ENCODE results near the gene STX3. TPM values are rescaled to one million over a fixed set of nuclear protein-coding genes. Genes with fewer than 3 reads are reported as not detected.

Gene STX3
- total RNA-seq, result 12.1 TPM

DNA sequence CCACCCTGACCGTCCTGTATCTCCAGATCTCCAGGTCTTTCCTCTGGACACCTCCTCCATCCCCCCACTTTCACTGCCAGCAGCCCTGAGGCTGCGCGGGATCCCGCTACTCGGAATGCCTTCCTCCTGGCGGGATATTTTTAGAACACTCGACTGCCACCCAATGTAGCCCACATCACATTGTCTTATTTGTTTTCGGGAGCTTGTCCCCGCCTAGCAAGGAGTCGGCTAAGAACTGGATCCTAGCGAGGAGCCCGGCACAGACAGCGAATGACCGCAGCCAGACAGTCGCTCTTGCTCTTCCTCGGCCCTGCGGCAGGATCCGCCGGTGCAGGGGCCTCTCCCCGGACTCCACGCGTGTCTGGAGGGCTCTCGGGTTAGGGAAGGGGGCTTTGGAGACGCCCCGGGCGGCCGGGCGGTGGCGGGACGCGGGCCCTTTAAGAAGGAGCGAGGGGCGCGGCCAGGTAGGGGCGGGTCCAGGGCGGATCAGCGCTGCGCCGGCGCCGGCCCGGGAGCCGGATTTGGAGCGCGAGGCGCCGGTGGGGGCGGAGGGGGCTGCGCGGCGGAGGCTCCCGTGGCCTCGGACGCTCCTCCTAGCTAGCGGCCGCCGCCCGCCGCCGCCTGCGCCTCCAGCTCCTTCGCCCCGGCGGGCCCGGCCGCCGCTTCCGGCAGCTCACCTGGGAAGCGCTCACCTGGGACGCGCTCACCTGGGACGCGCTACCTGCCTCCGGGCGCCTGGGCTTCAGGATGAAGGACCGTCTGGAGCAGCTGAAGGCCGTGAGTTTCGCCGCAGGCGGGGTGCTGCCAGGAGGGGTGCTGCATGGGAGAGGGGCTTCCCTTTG lies at the start of gene STX3:
Gene STX3 (plus strand): TSS at position 518 of the 842 bp plus-strand sequence. CDS start 230 bp downstream, at position 748.
- peak; percentile 85 for ATAC-seq

DNA sequence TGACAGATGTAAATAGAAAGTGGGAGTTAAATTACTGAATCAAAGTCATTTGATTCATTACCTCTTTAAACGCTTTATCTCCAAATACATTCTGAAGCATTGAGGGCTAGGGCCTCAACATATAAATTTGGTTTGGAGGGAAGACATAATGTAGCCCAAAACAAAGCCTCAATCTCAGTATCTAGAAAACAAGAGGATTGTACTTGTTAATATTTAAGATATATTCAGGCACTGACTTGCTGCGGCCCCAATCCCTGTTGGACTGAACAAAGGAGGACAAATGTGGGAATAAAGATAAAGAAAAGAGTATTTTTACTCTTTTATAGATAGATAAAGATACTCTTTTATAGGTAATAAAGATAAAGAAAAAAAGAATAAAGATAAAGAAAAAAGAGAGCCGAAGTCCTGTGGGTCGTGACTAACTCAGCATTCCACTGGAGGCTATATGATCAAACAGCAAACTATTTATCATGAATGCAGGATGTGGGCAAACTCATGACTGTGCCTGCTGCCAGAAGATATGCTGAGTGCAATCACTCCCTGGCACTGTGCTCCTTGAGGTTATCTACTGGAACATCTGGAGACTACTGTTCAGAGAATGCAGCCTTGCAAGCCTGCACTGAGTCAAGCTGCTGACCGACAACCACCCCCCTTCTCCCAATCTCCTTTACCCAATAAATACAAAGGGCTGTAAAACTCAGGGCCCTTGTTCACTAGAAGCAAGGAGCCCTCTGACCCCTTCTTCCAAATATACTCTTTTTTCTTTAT lies 48.5 kb upstream of the STX3 start:
- ATAC-seq, result no peak

DNA sequence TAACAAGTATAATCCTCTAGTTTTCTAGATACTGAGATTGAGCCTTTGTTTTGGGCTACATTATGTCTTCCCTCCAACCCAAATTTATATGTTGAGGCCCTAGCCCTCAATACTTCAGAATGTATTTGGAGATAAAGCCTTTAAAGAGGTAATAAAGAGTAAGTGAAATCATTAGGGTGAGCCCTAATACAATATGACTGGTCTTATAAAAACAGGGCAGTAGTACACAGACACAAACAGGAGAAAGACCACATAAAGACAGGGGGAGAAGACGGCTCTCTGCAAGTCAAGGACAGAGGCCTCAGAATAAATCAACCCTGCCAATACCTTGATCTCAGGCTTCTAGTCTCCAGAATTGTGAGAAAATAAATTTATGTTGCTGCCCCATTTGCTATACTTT lies 47.8 kb upstream of the STX3 start:
- no peak for ATAC-seq

DNA sequence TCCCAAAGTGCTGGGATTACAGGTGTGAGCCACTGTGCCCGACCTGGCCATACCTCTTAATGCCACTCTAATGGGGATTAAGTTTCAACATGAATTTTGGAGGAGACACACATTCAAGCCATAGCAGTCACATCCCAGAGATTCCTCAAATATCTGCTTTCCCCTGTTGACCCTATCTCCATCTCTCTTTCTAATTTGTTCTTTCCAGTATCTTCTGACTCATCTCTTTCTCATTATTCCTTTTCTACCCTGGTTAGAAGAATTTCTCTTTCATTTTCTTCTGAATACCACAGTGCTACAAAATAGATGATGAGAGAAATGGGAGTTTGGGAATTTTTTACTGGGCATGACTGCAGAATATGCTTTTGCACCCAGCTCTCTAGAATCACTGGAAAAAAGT lies 46.6 kb upstream of the STX3 start:
- ATAC-seq, result no peak

DNA sequence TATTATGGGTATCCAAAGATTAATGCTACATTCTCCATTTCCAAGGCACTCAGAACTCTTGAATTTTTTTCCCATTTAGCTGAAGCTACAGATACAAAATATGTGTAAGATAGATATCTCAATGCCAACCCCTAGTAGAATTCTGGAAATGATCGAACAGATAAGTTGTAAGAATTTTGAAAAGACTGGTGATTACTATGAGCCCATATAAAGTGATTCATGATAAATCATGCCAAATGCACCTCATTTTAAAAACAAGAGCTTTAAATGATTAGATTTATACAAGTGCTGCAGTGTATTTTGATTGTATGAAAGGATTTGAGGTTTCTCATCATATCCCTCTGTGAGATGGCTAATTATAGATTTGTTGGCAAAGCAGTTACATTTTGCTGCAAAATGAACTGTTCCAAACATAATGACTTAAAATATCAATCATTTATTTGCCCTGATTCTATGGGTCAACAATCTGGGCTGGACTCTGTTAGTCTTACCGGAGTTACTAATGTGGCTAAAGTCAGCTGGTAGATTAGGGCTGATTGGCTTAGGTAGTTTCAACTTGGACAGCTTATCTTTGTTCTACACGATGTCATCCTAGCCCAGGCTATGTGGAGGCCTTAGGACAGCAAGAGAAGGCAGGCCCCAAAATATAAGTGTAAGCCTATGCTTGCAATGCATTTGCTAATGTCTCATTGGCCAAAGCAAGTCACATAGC lies 44.9 kb upstream of the STX3 start:
- ATAC-seq, result no peak

DNA sequence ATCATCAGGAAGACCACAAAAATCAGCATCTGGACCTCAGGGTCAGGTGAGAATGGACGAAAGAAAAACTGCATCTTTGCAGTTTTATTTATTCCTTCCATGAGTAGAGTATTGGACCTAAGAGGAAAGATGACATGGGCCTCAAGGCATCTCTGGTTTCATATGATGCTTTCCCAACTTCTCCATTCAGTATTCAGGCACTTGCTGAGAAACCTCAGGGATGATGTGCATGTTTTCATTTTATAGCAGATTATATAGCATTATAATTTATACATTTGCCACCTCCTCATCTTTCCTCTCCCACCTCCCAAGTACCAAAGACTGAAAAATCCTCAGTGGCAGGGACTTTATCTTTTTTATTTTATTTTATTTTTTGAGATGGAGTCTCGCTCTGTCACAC lies 41.4 kb upstream of the STX3 start, which contains the start of gene OR10V1:
Gene OR10V1 (minus strand): TSS at position 101 of the 400 bp plus-strand sequence. CDS start 0 bp downstream, at position 101.
- ATAC-seq, result no peak

DNA sequence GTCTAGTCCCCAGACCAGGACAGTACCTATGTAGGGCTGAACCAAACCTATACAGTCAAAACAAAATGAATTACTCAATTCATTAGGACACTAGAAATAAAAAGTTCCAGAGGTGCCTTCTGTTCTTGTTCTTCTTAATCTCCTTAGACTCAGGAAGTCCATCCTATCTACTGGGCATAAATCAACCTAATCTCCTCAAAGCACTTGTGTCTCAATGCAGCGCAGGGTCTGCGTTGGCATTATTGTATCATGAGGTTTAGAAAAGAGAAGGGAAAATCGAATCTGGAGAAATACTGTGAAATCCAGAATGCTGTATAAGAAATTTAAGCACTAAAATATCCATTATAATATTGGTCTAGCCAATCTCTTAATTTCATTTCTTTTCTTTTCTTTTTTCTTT lies 39.1 kb upstream of the STX3 start:
- ATAC-seq, result no peak

DNA sequence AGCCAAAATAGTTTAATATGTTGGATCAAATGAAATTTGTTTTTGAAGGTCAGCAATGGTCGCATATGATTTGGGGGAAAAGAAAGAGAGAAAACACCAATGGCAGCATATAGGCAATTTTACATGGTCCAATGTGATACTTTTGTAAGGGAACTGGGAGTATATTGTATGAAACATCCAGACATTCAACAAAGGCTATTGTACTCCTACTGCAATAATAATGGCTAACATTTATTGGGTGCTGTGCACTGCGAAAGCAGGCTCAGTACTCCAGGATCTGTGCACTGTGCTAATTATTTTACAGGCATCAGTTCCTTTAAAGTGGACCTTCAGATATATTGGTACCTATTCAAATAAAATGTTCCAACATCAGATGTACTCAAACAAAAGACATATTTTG lies 35.6 kb upstream of the STX3 start:
- no peak for ATAC-seq

DNA sequence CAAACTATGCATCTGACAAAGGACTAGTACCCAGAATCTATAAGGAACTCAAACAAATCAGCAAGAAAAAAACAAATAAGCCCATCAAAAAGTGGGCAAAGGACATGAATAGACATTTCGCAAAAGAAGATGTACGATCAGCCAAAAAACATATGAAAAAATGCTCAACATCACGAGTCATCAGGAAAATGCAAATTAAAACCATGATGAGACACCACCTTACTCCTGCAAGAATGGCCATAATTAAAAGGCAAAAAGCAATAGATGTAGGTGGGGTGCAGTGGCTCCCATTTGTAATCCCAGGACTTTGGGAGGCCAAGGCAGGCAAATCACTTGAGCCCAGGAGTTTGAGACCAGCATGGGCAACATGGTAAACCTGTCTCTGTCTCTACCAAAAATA lies 31.1 kb upstream of the STX3 start:
- no peak for ATAC-seq

DNA sequence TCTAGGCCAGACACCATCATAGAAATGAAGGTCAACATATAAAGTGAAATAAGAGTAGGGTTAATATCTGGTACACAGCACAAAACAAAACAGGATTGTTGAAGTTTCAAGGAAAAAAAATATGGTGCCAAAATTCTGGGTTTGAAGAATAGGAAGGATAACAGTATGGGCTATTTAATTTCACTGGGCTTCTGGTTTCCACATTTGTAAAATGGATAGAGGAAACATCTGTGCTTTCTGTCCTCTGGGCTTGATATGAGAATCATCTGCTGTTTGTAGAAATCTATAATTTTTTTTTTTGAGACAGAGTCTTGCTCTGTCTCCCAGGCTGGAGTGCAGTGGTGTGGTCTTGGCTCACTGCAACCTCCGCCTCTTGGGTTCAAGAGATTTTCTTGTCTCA lies 27.8 kb upstream of the STX3 start:
- ATAC-seq, result no peak

DNA sequence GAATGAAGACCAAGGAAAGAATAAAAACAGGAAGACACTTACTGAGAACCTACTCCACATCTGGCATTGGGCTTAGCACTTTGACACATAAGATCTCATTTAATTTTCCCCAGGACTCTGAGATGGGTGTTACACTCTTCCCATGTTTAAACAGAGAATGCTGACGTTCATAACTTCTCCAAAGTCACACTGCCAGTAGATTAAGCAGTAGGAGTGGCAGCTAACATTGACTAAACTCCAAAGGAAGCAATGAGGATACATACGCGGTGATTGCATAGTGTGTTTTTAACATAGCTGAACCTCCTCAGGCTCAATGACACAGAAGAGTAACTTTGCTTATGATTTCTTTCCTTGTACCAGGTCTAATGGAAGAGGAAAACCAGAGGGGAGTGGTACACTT lies 27.0 kb upstream of the STX3 start:
- ATAC-seq, result no peak

DNA sequence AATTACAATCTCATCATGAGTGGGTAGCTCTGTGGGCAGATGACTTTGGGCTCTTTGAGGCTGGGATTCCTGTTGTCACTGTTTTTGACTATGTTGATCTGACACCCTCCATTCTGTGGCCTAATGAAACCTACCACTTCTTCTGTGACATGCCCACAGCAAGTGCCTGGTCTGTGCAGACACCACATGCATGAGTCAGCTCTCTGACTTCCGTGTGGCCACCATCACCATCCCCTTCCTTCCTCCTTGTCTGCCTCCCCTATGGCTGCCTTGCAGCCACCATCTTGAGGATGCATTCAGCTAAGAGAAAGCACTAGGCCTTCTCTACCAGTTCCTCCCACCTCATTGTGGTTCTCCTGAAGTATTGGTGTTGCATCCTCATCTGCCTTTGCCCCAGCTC lies 26.3 kb upstream of the STX3 start:
- ATAC-seq, result no peak

DNA sequence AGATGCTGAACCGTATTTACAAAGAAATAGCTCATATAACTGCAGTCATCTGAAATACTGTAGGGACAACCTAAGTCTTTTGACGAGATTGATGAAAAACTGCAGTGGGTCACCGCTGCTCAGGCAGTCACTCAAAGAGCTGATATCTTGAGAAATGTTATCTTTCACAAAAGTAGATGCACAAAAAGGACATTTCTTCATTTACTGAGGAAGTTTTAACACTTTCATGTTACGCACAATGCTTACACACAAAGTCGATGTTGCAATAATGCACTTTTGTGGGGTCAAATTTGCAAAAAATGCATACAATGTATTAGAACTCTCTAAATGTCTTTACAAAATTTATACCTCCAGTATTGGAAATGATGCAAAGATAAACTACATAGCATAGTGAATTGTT lies 25.3 kb upstream of the STX3 start:
- ATAC-seq, result no peak

DNA sequence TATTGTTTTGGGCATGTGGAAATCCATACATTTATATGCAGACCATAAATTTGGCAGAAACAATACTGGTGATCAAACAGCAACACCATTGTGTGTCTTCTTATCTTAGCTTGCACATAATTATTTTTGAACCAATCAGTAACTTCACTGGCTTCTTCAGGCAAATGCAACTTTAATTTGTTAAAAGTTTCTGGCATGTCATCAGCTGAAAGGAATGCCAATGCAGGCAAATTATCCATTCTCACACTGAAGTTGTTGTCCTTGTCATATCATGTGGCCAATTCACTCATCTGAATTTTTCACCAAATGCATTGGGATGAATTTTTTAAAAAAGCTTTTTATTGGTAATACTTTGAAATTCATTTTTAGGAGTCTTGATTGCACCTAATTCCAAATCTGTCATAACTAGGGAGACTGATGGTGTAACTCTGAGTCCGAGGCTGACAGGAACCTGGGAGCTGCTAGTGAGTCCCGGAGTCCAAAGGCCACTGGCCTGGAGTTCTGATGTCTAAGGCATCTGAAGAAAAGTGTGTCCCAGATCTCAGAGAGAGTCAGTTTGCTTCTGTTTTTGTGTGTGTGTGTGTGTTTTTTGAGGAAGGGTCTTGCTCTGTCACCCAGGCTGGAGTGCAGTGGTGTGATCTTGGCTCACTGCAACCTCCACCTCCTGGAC lies 24.1 kb upstream of the STX3 start:
- no peak for ATAC-seq

DNA sequence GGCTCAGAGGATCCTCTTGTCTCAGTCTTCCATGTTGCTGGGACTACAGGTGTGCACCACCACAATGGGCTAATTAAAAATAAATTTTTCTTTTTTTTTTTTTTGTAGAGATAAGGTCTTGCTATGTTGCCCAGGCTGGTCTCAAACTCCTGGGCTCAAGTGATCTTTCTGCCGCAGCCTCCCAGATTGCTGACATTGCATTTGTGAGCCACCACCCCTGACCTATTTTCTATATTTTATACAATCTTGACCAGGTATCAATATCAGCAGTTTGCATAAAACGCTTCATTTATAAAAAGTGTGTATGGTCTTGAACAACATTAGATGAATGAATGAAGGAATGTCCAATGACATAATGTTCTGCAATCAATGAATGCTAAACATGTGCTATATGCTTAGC lies 9.1 kb upstream of the STX3 start:
- ATAC-seq, result no peak

DNA sequence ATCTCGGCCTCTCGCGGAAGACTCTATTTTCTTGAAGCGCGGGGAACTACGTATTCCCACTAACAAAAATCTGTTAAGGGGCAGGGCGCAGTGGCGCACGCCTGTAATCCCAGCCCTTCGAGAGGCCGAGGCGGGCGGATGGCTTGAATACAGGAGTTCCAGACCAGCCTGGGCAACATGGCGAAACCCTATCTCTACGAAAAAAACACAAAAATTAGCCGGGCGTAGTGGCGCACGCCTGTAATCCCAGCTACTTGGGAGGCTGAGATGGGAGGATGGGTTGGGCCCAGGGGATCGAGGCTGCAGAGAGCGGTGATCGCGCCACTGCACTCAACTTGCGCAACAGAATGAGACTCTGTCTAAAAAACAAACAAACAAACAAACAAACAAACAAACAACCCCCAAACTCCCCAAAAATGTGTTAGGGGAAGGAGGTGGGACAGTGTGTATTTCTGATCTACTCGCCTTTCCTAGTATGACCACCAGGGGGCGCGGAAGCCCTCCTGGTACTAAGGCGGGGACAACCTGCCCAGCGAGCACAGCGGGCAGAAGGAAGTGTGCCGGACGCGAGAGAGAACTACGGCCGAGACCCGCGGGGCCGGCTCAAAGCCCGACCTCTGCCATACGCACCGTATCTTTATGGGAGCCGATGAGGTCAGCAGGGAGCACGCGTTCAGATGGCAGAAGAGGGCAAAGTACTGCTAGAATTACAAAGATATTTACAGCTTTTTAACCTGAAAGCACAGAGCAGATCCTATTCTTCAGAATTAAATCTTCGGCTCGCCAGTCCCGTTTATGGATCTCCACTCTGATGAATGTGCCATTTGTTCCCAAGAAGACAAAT lies 1.3 kb upstream of the STX3 start:
- peak; percentile 65 for ATAC-seq

DNA sequence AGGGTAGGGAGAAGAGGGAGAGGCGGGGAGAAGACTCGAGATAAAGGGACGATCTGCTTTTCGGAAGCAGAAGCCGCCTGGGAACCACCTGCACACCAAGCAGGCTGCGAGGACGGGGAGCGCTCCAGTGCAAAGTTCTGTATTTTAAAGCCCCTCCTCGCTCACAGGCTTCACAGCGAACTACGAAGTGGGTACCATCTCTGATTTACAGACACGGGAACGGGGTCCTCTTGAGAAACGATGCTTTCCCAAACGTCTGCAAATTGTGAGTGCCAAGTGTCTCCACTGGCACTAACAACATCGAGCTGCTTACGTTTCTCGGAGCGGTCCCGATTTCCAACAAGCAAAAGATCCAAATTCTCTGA lies 700 bp upstream of the STX3 start:
- no peak for ATAC-seq

DNA sequence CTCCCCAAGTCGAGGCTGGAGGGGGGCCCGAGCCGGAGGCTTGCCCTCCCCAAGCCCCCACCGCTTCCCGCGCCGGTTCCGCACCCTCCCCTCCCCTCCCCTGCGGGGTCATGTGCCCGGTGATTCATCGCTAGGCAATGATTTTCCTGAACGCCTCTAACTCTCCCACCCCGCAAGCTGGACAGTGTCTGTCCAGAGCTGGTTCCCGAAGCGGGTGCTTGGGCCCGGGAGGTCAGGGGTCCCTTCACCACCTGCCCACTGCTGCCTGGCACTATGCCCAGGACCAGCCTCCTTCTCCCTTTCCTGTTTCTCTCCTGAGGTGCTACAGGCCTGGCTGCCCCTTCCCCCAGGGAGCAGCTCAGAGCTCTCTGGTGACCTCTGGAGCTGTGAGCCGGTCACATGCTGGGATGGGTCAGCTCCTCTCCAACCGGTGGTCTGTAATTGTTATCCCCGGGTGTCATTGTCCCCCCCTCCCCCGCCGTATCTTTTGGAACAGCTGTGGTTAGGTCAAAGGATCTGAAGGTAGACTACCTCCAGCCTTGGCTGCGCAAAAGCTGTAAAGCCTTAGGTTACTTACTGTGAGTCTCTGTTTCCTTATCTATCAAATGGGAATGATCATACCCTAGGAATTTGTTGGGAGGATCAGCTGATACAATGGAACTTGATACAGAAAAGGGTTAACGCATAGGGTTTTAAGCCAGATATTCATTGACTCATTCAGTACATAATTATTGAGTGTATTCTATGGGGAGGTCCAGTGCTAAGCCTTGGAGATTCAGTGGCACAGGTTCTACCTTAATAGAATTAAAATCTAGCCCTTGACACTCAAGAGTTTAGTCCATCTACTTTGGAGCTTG lies 753 bp downstream of the STX3 start:
- ATAC-seq, result peak; percentile 79

DNA sequence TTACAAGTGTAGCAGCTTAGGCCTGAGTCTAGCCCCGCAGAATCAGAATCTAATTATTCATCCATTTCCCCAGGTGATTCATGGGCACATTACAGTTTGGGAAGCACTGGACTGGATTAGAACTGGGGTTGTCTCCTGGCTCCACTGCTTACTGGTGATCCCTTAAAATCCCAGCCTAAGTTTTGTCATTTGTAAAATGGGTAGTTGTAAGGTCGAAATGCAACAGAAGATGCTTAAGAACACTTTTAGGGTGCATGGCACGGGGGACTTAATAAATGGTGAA lies 1.3 kb downstream of the STX3 start:
- ATAC-seq, result peak; percentile 37

DNA sequence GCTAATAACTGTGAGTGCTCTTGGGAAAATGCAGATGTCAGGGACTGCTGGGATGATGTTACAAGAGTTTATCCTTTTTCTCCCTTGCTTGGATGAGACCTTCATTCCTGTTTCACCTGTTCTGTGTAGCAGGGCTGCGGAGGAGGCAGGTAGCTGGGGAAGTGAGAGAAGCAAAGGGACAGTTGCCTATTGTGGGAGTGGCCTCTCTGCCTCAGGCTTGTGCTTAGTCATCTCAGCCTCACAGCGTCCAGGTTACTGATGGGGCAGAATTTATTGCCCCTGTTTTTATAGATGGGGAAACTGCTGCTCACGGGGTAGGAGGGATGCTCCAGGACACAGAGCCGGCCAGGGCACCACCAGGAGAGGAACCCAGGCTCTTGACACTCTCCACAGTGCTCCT lies 1.7 kb downstream of the STX3 start:
- ATAC-seq, result peak; percentile 81

DNA sequence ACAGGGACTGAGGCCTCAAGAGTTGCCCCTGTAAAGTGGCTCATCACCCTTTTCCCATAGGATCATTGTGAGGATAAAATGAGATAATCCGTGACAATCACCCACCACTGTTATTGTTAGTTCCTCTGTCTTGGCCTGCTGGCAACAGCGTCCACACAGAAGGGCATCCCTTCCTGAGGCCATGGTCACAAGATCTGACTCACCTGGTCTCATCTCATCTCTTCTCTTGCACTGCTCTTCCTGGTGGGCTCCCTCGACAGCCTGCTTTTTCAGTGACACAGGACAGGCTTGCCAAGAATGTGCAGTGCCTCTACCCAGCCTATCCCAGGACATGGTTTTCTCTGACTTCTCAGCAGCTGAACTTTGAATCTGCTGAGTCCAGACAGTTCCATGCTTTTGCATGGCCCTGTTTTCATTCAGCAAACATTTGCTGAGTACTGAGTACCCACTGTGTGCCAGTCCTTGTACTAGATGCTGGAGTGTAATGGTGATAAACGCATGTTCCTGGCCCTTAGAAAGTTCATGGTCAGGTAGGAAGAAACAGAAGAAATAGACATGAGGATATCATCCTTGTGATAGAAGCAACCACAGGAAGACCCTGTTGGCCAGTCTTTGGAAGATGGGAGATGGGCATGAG lies 3.3 kb downstream of the STX3 start:
- ATAC-seq, result no peak

Data from esophagus mucosa (tissue), 1 donor.